Measurements from ENCODE around the gene WDFY3. TPM values are rescaled to one million over a fixed set of nuclear protein-coding genes. Genes with fewer than 3 reads are reported as not detected.

WDFY3 gene
- total RNA-seq, 1 experiment from 2014 or later: 23.0 TPM

DNA sequence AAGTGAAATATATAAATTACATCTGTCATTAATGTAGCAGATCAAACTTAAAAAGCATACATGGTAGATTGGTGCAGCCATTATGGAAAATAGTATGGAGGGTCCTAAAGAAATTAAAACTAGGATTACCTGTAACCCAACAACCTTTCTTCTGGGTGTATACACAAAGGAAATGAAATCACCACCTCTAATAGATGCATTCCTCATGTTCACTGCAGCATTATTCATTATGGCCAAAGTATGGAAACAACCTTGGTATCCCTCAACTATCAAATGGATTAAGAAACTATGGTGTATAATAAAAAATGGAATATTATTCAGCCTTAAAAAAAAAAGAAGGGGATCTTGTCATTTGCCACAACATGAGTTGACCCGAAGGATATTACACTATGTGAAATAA lies 13.7 kb downstream of the WDFY3 start:
- no peak for DNase-seq (ENCODE audit: low spot score)

DNA sequence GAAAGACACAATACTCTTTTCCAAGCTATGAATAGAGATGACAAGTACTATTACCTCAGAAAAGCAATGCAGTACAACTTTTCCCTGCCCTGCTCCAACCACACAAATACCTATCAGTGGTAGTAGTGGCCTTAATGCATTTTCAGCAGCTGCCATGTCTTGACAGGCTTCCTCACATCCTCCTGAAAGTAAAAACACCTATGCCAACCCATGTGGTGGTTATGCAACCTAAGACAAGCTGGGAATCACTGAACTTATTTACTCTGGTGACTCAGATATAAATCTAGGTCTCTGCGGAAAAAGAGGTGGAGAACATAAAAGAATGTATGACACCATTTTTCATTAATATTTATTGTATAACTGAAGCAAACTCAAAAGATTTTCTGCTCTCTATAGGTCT lies 14.5 kb downstream of the WDFY3 start:
- peak; percentile 80 for DNase-seq (ENCODE audit: low spot score)

DNA sequence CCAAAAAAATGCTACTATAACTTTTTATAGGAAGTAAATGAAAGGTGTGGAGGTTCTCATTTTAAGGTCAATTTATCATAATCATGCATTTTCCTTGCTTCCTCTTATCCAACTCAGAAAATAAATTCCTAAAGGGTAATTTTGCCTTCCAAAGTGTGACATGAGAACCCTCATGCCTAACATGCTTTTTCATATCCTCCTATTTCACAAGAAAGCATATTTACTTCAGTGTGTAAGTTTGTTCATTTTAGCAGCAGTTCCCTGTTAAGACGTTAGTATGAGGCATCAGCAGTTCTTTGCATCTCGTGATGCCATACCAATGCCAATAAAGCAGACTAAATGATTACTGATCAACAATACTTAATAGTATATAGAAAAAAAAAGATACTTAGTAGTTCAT lies 18.4 kb downstream of the WDFY3 start:
- DNase-seq (ENCODE audit: low spot score): no peak

DNA sequence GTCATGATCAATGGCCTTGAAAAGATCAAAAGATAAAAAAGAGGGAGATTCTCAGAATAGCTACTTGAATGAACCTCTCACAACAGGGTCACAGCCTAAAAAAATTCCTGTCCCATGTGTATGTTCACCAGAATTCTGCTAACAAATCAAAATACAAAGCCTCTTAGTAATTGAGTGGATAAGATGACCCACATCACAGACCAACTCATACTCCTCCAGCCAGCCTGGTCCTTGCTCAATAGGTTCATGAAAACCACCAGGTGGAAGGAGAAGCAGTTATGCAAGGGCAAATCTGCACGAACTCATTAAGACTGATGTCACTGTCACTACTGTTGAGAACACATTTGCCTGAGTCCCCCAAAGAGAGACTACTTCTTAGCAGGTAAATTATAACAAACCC lies 21.5 kb downstream of the WDFY3 start:
- DNase-seq (ENCODE audit: low spot score): no peak

DNA sequence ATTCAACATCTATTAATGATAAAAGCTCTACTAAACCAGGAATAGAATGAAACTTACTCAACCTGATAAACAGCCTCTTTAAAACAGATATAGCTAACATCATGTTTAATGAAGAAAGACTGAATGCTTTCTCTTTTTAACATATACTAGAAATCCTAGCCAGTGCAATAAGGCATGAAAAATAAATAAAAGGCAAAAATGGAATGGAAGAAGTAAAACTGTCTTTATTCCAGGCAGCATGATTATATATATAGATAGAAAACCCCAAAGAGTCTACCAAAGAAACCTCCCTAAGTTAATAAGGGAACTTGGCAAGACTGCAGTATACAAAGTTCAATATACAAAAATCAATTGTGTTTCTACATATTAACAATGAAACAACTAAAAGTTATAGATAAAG lies 25.5 kb downstream of the WDFY3 start:
- no peak for DNase-seq (ENCODE audit: low spot score)

DNA sequence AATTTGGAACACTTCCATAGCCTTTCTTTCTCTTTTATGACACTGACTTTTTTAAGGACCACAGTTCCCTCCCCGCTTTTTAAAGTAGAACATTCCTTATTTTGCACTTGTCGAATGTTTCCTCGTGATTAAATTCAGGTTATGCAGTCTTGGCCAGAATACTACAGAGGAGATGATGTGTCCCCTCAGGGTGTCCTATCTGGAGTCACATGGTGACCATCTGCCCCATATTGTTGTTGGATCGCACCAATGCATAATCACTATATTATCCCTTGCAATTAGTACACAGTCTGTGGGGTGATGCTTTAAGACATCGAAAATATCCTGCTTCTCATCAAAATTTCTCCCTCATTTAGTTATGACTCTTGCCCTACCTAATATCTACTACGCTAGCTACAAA lies 27.4 kb downstream of the WDFY3 start:
- DNase-seq (ENCODE audit: low spot score): no peak

DNA sequence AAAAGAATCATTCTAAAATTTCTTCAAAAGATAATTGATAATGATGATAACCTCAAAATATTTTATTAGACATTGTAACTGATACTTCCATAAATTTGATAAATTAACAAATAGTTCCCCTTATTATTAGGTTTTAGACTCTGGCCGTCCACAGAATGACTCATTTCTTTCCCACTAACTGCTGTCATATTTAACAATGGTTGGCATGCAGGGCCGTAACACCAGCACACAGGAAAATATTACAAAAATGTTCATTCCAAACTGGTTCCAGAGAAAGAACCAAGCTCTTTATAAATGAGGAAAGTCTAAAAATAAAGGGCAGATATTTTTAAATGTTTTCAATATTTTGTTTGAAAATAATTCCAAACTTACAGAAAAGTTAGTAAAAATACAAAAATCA lies 28.2 kb downstream of the WDFY3 start:
- DNase-seq (ENCODE audit: low spot score): no peak

DNA sequence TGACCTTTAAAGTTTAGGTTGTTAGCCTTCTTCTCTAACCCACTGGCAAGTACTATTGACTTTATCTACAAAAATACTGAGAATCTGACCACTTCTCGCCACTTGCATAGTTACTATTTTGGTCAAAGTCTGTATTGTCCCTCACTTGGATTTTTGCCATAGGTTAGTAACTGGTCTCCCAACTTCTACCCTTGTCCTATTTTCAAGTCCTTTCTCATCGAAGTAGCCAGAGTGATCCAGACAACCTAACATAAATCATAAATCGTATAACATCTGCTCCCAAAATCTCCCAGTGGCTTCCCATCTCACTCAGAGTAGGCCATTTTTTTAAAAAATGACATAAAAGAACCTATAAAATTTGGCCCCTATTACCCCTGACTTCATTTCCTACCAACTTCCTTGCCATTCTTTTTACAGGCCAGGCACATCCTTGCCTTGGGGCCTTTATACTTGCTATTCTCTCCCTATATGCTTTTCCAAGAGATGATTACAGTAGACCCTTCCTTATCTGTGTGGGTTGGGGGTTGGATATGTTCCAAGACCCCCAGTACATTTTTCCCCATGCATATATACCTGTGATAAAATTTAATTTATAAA lies 29.0 kb downstream of the WDFY3 start:
- no peak for DNase-seq (ENCODE audit: low spot score)

DNA sequence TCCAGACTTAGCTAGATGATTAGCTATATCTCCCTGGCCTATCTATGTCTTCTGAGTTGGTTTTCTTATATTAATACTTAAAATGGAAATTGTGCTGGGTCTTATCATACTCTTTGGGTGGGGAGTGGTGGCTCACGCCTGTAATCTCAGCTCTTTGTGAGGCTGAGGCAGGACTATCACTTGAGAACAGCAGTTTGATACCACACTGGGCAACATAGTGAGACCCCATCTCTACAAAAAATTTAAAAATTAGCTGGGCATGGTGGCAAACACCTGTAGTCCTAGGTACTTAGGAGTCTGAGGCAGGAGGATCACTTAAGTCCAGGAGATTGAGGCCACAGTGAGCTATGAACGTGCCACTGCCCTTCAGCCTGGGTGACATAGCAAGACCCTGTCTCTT lies 30.4 kb downstream of the WDFY3 start:
- DNase-seq (ENCODE audit: low spot score): no peak

DNA sequence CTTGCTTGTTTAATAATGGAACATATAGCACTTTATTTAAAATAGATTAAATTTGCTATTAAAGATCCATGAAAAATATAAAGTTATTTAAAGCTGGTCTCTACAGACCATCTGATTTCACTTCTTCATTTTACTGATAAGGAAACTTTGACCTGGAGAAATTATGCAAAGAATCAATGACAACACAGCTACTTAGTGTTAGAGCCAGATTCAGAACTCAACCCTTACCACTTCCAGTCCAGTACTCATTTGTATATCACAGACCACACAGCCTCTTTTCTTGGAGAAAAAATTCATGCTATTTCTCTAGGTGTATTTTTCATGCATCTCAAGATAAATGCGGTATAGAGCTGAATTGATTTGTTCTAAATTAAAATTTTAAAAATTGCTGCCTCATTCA lies 34.0 kb downstream of the WDFY3 start:
- no peak for DNase-seq (ENCODE audit: low spot score)

DNA sequence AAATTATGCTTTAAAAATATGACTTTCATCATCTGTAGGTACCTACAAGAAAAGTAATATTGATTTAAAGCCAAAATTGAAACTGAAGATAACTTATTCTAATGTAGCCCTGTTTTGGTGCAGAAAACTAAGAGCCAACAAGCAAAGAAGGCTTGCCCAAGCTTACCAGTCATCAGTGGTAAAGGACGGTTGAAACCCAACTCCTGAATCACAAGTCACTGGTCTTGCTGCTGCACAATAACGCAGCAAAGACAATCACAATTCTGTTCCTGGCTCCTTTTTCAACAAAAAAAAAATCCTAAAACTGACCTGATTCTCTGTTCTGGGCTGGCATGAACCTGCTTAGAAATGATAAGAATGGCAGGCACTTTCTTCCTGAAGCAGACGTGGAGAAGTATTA lies 34.5 kb downstream of the WDFY3 start:
- no peak for DNase-seq (ENCODE audit: low spot score)

DNA sequence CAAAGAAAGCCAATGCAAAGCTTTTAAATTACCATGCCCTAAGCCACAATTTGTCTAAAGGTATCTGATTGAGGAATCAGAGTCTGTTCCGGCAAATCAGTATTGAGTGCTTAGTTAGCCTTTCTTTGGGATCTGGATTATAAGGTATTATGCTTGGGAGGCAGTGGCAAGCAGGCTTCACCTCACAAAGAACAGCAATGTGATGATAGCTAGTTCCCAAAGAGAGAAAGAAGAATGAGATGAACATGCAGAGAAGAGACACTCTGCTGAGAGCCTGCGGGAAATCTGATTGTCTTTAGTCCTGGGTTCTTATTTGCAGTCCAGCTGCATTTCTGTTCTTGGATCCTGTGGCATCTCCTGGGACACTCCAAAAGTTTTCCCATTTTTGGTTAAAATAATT lies 35.2 kb downstream of the WDFY3 start:
- DNase-seq (ENCODE audit: low spot score): no peak

DNA sequence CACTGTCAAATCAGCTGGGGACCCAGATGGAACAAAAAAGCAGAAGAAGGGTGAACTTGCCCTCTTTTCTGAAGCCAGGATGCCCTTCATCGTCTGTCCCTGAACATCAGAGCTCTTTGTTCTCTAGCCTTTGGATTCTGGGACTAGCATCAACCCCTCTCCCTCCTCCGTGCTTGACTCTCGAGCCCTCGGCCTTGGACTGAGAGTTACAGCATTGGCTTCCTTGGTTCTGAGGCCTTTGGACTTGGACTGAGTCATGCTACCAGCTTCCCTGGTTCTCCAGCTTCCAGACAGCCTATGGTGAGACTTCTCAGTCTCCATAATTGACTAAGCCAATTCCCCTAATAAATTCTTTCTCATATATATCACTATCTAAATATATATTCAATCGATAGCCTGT lies 38.4 kb downstream of the WDFY3 start:
- no peak for DNase-seq (ENCODE audit: low spot score)

DNA sequence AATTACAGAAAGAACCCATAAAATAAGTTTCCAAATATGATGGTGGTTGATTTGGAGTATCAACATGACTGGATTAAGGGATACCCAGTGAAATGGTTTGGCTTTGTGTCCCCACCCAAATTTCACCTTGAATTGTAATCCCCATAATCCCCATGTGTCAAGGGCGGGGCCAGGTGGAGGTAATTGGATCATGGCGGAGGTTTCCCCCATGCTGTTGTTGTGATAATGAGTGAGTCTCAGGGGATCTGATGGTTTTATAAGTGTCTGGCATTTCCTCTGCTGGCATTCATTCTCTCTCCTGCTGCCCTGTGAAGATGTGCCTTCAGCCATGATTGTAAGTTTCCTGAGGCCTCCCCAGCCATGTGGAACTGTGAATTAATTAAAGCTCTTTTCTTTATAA lies 39.1 kb downstream of the WDFY3 start:
- DNase-seq (ENCODE audit: low spot score): no peak

DNA sequence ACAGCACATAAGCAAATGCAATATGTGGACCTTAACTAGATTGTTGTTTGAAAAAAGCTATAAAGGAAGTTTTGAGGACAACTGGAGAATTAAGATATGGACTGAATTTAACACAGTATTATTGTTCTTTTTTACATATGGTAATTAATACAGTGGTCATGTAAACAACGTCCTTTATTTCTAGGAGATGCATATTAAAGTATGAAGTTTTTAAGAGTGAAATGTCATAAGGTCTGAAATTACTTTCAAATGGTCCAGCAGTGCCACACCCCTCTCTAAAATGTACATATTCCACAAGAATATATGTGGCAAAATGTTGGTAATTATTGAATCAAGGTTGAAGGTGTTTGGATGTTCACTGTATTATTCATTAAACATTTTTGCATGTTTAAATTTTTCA lies 40.9 kb downstream of the WDFY3 start:
- DNase-seq (ENCODE audit: low spot score): no peak

DNA sequence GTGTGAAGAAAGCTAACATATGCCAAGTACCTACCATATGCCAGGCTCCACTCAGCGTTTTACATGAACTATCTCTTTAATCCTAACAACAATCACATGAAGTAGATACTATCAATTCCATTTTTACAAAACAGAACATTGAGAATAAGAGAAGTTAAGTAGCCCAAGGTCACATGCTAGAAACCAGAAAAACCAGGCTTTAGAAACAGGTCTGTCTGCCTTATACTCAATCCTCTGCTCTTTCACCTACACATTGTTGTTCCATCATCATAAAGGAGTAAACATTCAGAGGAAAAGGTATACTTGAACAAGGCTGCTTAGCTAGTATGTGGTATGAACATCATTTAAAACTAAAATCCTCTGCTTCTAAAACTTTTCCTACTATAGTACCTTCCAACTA lies 42.1 kb downstream of the WDFY3 start:
- DNase-seq (ENCODE audit: low spot score): peak; percentile 63

DNA sequence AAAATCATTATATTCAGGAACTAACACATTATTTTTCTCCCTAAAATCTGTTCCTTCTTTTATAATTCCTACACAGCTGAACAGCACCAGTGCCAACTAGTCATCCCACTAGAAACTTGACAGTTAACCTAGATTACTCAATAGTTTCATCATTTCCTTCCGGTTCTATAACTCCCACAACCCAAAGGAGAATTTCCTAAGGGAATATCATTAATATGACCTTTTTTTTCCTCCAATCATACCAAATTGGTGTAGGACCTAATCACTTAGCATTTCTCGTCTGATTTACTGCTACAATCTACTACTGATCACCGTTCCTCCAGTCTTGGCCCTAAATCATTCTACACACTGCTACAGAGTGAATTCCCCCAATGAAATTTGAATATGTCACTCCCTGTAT lies 45.9 kb downstream of the WDFY3 start:
- no peak for DNase-seq (ENCODE audit: low spot score)

DNA sequence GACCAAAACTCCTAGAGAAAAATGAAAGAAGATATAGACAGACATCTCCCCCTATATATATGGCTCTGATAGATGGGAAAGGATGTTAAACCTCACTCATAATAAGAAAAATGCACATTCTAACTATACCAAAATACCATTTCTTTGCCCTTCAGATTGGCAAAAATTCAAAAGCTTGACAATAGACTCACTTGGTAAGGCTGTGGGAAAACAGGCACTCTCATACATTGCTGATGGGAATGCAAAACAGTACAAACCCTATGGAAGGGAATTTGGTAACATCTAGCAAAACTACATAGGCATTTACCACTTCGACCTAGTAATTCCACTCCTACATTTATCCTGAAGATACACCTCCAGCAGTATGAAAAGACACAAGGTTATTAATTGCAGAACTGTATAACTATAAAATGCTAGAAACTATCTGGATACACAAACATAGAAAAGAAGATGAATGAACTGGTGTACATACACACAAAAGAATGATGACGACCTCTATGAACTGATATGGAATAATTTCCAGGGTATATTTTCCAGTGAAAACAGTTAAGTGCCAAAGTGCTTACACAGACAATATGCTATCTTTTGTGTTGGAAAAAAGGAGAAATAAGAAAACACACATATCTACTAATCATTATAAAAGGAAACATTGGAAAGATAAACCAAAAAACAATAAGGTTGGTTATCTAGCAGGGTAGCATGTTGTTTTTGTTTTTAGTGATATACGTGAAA lies 48.5 kb downstream of the WDFY3 start:
- DNase-seq (ENCODE audit: low spot score): no peak

DNA sequence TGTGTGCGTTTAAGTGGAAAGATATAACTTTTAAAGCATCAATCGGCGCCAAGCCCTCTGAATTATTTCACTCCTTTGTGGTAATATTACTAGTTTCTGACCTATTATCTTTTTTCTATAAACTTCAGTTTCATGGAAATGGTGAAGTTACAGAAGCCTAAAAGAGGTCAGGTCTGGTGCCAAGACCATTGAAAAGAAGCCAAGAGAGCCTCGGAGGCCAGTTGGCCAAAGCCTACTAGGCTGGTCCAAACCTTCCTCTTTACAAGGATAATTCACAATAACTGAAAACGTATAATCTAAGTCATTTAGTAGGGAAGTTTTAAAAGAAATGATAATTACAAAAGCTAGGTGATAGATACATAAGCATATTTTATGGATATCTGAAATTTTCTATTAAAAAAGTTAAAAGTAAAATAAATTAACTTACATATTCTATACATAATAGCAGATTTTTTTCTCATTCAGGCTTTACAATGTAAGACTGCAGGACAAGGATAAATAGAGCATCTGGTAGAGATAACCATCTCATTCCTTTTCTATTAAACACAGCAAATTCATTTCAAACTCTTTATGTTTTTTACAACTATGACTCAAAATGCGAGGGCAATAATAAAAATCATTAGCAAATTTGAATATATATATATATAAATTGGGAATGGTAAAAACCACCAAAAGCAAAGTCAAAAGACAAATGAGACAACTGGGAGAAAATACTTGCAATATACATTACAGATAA lies 49.2 kb downstream of the WDFY3 start:
- no peak for DNase-seq (ENCODE audit: low spot score)

DNA sequence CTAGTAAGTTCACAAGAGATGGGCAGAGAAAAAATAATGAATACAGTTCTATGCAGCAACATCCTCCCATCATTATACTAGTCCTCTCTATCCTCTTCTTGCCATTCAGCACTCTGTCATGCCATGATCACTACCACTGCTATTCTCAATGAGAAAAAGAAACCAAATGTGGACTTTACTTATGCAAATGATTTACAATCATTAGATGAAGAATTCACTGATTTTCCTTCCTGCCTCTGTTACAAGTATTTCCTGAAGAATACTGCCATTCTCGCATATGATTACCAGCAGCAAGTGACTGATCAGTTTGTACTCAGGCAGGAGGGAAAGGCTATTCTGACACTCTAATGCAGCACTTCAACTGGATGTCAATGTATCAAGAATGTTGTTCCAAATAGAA lies 50.3 kb downstream of the WDFY3 start:
- no peak for DNase-seq (ENCODE audit: low spot score)

DNA sequence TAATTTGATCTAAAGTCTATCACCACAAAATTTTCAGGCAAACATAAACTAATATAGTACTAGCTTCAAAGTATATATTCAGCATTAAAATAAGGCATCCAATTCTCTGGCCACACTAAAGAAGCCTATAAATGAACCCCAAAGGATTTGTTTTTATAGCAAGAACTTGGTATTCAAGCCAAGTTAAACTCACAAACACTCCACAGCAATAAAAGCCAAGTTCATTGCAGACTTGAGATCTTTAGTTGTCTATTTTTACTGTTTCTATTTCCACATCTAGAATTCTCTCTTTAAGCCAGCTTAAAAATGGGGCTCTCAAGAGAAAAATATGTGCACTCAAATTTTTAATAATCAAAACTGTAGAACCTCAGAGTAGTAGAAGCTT lies 51.1 kb downstream of the WDFY3 start:
- DNase-seq (ENCODE audit: low spot score): no peak

DNA sequence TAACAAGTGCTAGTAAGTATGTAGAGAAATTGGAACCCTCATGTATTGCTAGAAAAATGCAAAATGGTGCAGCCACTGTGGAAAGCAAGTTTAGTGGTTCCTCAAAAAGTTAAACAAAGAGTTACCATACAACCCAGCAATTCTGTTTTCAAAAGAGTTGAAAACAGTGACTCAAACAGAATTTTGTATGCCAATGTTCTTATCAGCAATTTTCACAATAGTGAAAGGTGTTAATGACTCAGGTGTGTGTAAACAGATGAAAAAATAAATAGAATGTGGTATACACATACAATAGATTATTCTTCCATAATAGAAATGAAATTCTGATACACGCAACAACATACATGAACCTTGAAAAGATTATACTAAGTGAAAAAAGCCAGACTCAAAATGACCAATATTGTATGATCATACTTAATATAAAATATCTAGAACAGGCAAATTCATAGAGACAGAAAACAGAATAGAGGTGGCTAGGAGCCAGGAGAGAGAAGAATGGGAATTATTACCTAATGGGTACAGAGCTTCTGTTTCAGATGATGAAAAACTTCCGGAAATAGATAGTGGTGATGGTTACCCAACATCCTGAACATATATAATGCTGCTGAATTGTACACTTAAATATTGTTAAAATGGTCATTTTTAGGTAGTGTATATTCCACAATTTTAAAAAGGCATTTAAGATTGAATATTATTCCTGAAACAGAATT lies 51.6 kb downstream of the WDFY3 start:
- no peak for DNase-seq (ENCODE audit: low spot score)

DNA sequence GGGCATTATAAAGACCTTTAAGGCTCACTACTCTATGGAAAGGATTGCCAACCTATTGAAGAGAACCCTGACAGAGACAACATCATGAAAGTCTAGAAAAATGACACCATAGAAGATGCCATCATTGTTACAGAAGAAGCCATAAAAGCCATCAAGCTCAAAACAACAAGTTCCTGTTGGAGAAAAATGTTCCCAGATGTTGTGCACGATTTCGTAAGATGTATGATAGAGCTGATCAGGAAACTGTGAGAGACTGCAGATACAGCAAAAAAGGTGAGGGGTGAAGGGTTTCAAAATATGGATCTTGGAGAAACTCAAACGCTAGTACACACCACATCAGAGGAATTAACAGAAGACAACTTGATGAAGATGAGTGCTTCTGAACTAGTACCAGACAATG lies 53.3 kb downstream of the WDFY3 start:
- DNase-seq (ENCODE audit: low spot score): no peak
